Panc1 (cell line): ENCODE results near the gene RGS6. TPM values are rescaled to one million over a fixed set of nuclear protein-coding genes. Genes with fewer than 3 reads are reported as not detected.

Experiments
- ATAC-seq: fragments of 200-7000 bp; cut with Tn5 transposase; 2 replicates; pipeline ENCODE4 v1.9.1; 2020; ENCODE audit warnings: mild to moderate bottlenecking, moderate library complexity
- BruUV-seq: library from RNA; stranded (reverse); fragments of 400-500 nt; replicated peaks from 2 replicates; lab custom pipeline; 2021; lab: Mats Ljungman, UMichigan
- CTCF ChIA-PET: fragments of 300-600 bp; sonication (Branson Sonifier 250); formaldehyde crosslinking; loops from one replicate; lab custom pipeline; 2022; ENCODE audit warnings: antibody characterized with exemption; lab: Charles Lee
- POLR2A ChIA-PET: fragments of 300-600 bp; sonication (Branson Sonifier 250); formaldehyde crosslinking; loops from one replicate; lab custom pipeline; 2022; ENCODE audit warnings: antibody characterized with exemption; lab: Charles Lee
- DNase-seq: peaks from one replicate; pipeline ENCODE4 v3.0.0-alpha.2; 2010; ENCODE audit warnings: low read depth, low spot score
- H3K27ac ChIP-seq: 2 replicates; pipeline ENCODE4 v1.5.1; 2011; ENCODE audit warnings: mild to moderate bottlenecking, low read length, inconsistent platforms
- H3K27me3 ChIP-seq: fragments of 200-500 bp; sonication (Bioruptor generic); 2 replicates; pipeline ENCODE4 v1.6.0; 2014; ENCODE audit warnings: low read length, inconsistent platforms; ENCODE audit not compliant: control insufficient read depth, insufficient read depth
- H3K36me3 ChIP-seq: fragments of 200-500 bp; sonication (Bioruptor generic); 2 replicates; pipeline ENCODE4 v1.5.1; 2014; ENCODE audit warnings: inconsistent platforms, mild to moderate bottlenecking, low read length, moderate library complexity; ENCODE audit not compliant: control insufficient read depth, insufficient read depth
- H3K4me1 ChIP-seq: 2 replicates; pipeline ENCODE4 v1.5.1; 2011; ENCODE audit warnings: inconsistent platforms, mild to moderate bottlenecking, low read length, moderate library complexity; ENCODE audit not compliant: control insufficient read depth, insufficient read depth
- H3K4me3 ChIP-seq, 2 experiments: 2 replicates each; pipeline ENCODE4 v1.5.1; 2011 to 2012; ENCODE audit warnings: low read depth in 2 of 2, low read length in 2 of 2, mild to moderate bottlenecking in 2 of 2, inconsistent platforms in 1 of 2, moderate library complexity in 1 of 2
- H3K9me3 ChIP-seq: fragments of 200-500 bp; sonication (Bioruptor generic); 2 replicates; pipeline ENCODE4 v1.5.1; 2014; ENCODE audit warnings: low read depth, mild to moderate bottlenecking, inconsistent platforms, low read length, moderate library complexity; ENCODE audit not compliant: control insufficient read depth, insufficient read depth
- CTCF ChIP-seq: fragments of 450-650 bp; IDR thresholded peaks from 2 replicates; pipeline ENCODE4 v1.5.1; 2017; ENCODE audit warnings: mild to moderate bottlenecking
- POLR2AphosphoS5 ChIP-seq: IDR thresholded peaks from 2 replicates; pipeline ENCODE4 v1.6.1; 2012; ENCODE audit warnings: mild to moderate bottlenecking, low read depth, low read length, moderate library complexity
- REST ChIP-seq, 2 experiments: IDR thresholded peaks; 2 replicates each; pipeline ENCODE4 v1.6.1; 2011 to 2012; ENCODE audit warnings: low read depth in 2 of 2, control low read depth in 1 of 2, low read length in 1 of 2, mild to moderate bottlenecking in 1 of 2, moderate library complexity in 1 of 2; ENCODE audit not compliant: insufficient read depth in 1 of 2
- SIN3A ChIP-seq: IDR thresholded peaks from 2 replicates; pipeline ENCODE4 v1.6.1; 2012; ENCODE audit warnings: low read depth, mild to moderate bottlenecking, low read length, moderate library complexity, borderline replicate concordance; ENCODE audit not compliant: insufficient read depth
- TCF7L2 ChIP-seq: IDR thresholded peaks from 2 replicates; pipeline ENCODE4 v1.6.1; 2011; ENCODE audit warnings: mild to moderate bottlenecking, low read depth, low read length, inconsistent platforms
- in situ Hi-C: cut with HindIII; loops from 2 replicates; pipeline ENCODE4 v1.10.0; 2016; ENCODE audit warnings: low sequenced_read_pairs, low pct_unique_long_range_greater_than_20kb
- intact Hi-C: fragments of 100-400 bp; cut with micrococcal nuclease; formaldehyde crosslinking; loops from one replicate; pipeline ENCODE4 v1.10.0; 2022; ENCODE audit not compliant: unreplicated experiment
- total RNA-seq: library from RNA; stranded (reverse); gene quantifications from one replicate; pipeline ENCODE4 v1.2.1, GENCODE V29; 2021; ENCODE audit not compliant: unreplicated experiment

The RGS6 gene
- total RNA-seq, 1 experiment from 2014 or later = not detected

GRCh38 chr14:72444701-72445100 lies 512.5 kb downstream of the RGS6 start:
- Histone ChIP-seq H3K27me3 (no peaks in the 10 kb centered on the region; the same call in 1 of the 2 replicates), H3K4me1 (no peaks in the 10 kb centered on the region), H3K9me3 (no peaks in the 10 kb centered on the region), H3K36me3 (no peaks in the 10 kb centered on the region), H3K27ac (no peak overlapping the region), H3K4me3 (no peak overlapping the region)
- TF ChIP-seq REST (IDR thresholded peaks at IDR 0.05; ENCODE audit: insufficient read depth in 1 of 2, low read depth in 2 of 2, low read length in 1 of 2) (no peak), POLR2AphosphoS5 (no peak), TCF7L2 (no peak)
- ChIA-PET CTCF (no interaction called here), POLR2A (no interaction called here)
- in situ Hi-C loops = no loop called here
- no peak for ATAC-seq
- intact Hi-C loops = no loop called here
- no peak for DNase-seq
- no TSS peak for BruUV-seq

- DNase-seq (no peak), ATAC-seq (no peak)
- in situ Hi-C loops (no loop called here), intact Hi-C loops (no loop called here)
- BruUV-seq = no TSS peak
- H3K36me3 ChIP-seq = no peaks in the 10 kb centered on the region
- H3K9me3 ChIP-seq = no peaks in the 10 kb centered on the region
- ChIA-PET POLR2A (no interaction called here), CTCF (no interaction called here)
- no peaks in the 10 kb centered on the region for H3K4me1 ChIP-seq
- no peak for TF ChIP-seq REST (IDR thresholded peaks at IDR 0.05; ENCODE audit: insufficient read depth in 1 of 2, low read depth in 2 of 2, low read length in 1 of 2)
- H3K27ac ChIP-seq = no peak overlapping the region
- no peak overlapping the region for H3K4me3 ChIP-seq
- H3K27me3 ChIP-seq = no peaks in the 10 kb centered on the region
These were observed 516.0 kb downstream of the RGS6 start for GRCh38 chr14:72448212-72448611.

- ATAC-seq (no peak), DNase-seq (no peak)
- no peak overlapping the region for H3K4me3 ChIP-seq
- H3K4me1 ChIP-seq = no peaks in the 10 kb centered on the region
- H3K36me3 ChIP-seq = no peaks in the 10 kb centered on the region
- no peak overlapping the region for H3K27ac ChIP-seq
- no TSS peak for BruUV-seq
- ChIA-PET CTCF (no interaction called here), POLR2A (no interaction called here)
- no peaks in the 10 kb centered on the region for H3K27me3 ChIP-seq
- intact Hi-C loops = no loop called here
- in situ Hi-C loops = no loop called here
- no peak for TF ChIP-seq POLR2AphosphoS5
- no peak for TF ChIP-seq TCF7L2
- no peak for TF ChIP-seq REST (IDR thresholded peaks at IDR 0.05; ENCODE audit: insufficient read depth in 1 of 2, low read depth in 2 of 2, low read length in 1 of 2)
- no peak for TF ChIP-seq SIN3A
- TF ChIP-seq CTCF = no peak
- H3K9me3 ChIP-seq = no peaks in the 10 kb centered on the region
These were observed 518.3 kb downstream of the RGS6 start for GRCh38 chr14:72450473-72451044.
